HEK293T (cell line): ENCODE data around the gene HSPA6.
"Not testable (repeated sequence)": the region's sequence is repeated elsewhere in the genome, so short reads cannot be mapped to it uniquely, and the experiment has no call there.

Source experiments
- FOXA1 ChIP-seq: fragments of 450-650 bp; IDR thresholded peaks from 2 replicates; pipeline ENCODE4 v1.6.1; 2016; ENCODE audit warnings: mild to moderate bottlenecking
- FOXK2 ChIP-seq: fragments of 450-650 bp; IDR thresholded peaks from 2 replicates; pipeline ENCODE4 v1.6.1; 2016; ENCODE audit warnings: mild to moderate bottlenecking
- HDGF ChIP-seq: fragments of 450-650 bp; IDR thresholded peaks from 2 replicates; pipeline ENCODE4 v1.6.1; 2017; ENCODE audit warnings: antibody characterized with exemption, borderline replicate concordance
- SP1 ChIP-seq: fragments of 450-650 bp; IDR thresholded peaks from 2 replicates; pipeline ENCODE4 v1.6.1; 2017

DNA sequence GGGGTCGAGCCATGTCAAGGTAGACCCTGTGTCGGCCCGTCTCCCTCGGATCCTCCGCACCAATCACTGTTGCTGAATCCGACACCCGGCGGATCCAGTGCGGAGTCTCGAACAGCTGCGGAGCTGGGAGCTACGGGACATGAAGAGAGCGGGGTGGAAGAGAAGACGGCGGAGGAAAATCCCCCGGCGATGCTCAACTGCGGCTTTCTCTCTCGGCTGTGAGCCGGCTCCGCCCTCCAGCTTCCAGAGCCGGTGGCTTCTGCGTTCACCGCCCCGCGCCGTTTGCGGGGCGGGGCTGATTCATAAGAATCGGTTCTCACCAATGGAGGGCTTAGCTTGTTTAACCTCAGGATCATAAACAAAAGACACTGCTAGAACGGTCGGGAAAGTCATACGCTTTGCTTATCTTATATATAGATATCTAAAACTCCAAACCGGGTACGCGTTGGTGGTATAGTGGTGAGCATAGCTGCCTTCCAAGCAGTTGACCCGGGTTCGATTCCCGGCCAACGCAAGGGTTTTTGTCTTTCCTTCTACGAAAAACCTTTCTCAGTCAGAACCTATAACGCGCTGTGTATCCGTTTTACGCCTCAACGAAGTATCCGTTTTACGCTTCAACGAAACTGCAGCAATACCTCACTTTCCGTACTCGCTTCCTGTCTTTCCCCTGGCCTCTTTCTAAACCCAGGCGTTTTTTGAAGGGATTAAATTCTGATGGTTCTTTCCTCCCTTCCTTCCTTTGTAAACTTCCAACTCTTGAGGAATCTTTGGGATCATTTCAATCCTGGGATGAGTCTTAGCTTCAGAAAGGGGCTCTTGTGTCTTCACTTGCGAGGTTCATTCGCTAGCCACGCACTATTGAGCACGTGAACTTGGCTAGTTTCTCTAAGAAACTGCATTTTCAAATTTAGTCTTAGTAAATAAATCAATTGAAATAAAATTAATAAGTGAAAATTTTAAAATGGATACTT lies 6.6 kb downstream of the HSPA6 start:
- not testable (repeated sequence) for TF ChIP-seq HDGF, FOXA1, FOXK2, SP1
